NB4 (cell line): ENCODE data around the gene MAP3K4.

Experiments used
- DNase-seq: peaks from one replicate; pipeline ENCODE4 v3.0.0; 2010; ENCODE audit warnings: low read depth
- H3K4me3 ChIP-seq: one replicate; pipeline ENCODE4 v1.5.1; 2011; ENCODE audit warnings: mild to moderate bottlenecking, low read depth, low read length, moderate library complexity
- CTCF ChIP-seq: IDR thresholded peaks from one replicate; pipeline ENCODE4 v1.5.1; 2012; ENCODE audit warnings: low read depth, low read length
- MAX ChIP-seq: IDR thresholded peaks from 2 replicates; pipeline ENCODE4 v1.6.1; 2011; ENCODE audit warnings: low read depth, low read length
- MYC ChIP-seq: IDR thresholded peaks from 2 replicates; pipeline ENCODE4 v1.6.1; 2011; ENCODE audit warnings: low read depth, low read length
- POLR2A ChIP-seq: IDR thresholded peaks from 2 replicates; pipeline ENCODE4 v1.6.1; 2011; ENCODE audit warnings: mild to moderate bottlenecking; ENCODE audit not compliant: insufficient read length; ENCODE audit errors: extremely low read depth

MAP3K4 gene

GRCh38 chr6:161095916-161096315 is 104.3 kb downstream of the MAP3K4 start:
- no peak for TF ChIP-seq MAX
- TF ChIP-seq MYC: no peak
- TF ChIP-seq CTCF: no peak
- TF ChIP-seq POLR2A: no peak
- no peak for DNase-seq
- no peak overlapping the region for H3K4me3 ChIP-seq

- no peak for DNase-seq
- H3K4me3 ChIP-seq: no peak overlapping the region
- TF ChIP-seq MYC (no peak), POLR2A (no peak), MAX (no peak), CTCF (no peak)
Measured at GRCh38 chr6:161100072-161100471, 108.5 kb downstream of the MAP3K4 start.

GRCh38 chr6:161101517-161101916 is 109.9 kb downstream of the MAP3K4 start:
- H3K4me3 ChIP-seq: no peak overlapping the region
- TF ChIP-seq CTCF: peak; percentile 34
- no peak for TF ChIP-seq MYC
- no peak for TF ChIP-seq MAX
- peak; percentile 41 for DNase-seq

- no peak overlapping the region for H3K4me3 ChIP-seq
- TF ChIP-seq CTCF (no peak), POLR2A (no peak), MYC (no peak), MAX (no peak)
- no peak for DNase-seq
Measured at GRCh38 chr6:161103475-161103874, 111.9 kb downstream of the MAP3K4 start.

GRCh38 chr6:161104966-161105365 is 113.4 kb downstream of the MAP3K4 start:
- no peak for TF ChIP-seq MYC
- TF ChIP-seq CTCF: no peak
- TF ChIP-seq MAX: no peak
- TF ChIP-seq POLR2A: no peak
- H3K4me3 ChIP-seq: no peak overlapping the region
- no peak for DNase-seq

GRCh38 chr6:161105408-161105807 is 113.8 kb downstream of the MAP3K4 start:
- TF ChIP-seq POLR2A: no peak
- no peak for TF ChIP-seq MYC
- no peak for DNase-seq
- no peak overlapping the region for H3K4me3 ChIP-seq
